Body of pancreas (tissue), 4 donors: Measurements from ENCODE around the gene LNPEP. TPM values are rescaled to one million over a fixed set of nuclear protein-coding genes. Genes with fewer than 3 reads are reported as not detected.

ENCODE experiments used
- ATAC-seq: fragments of 150-250 bp; one replicate; pipeline ENCODE4 v1.9.1; 2016
- DNase-seq, 4 donors: peaks; one replicate each; pipeline ENCODE4 v3.0.0-alpha.2; 2019
- H3K27ac ChIP-seq, 4 donors: fragments of 200-600 bp; sonication (generic); 1 replicate in 3 of 4; 2 replicates in 1 of 4; pipeline versions ENCODE4 v1.5.1 to v1.6.1; 2016 to 2019; ENCODE audit warnings: mild to moderate bottlenecking in 1 of 4, mixed read lengths in 1 of 4, moderate library complexity in 1 of 4
- H3K27me3 ChIP-seq, 2 donors: fragments of 200-600 bp; sonication (generic); one replicate each; pipeline ENCODE4 v1.6.0; 2016; ENCODE audit warnings: mild to moderate bottlenecking in 1 of 2
- H3K36me3 ChIP-seq, 2 donors: fragments of 200-600 bp; sonication (generic); replicated peaks in 1 of 2; 2 replicates each; pipeline ENCODE4 v1.5.1; 2016; ENCODE audit warnings: low read depth in 2 of 2; ENCODE audit not compliant: insufficient read depth in 1 of 2
- H3K4me1 ChIP-seq: fragments of 200-600 bp; sonication (generic); one replicate; pipeline ENCODE4 v1.6.0; 2016
- H3K4me3 ChIP-seq, 2 donors: fragments of 200-600 bp; sonication (generic); 1 replicate in 1 of 2; 2 replicates in 1 of 2; pipeline ENCODE4 v1.5.1; 2016 to 2019
- H3K9me3 ChIP-seq, 3 donors: fragments of 200-600 bp; sonication (generic); 1 replicate in 2 of 3; 2 replicates in 1 of 3; pipeline ENCODE4 v1.5.1; 2016
- CTCF ChIP-seq, 7 experiments: fragments of 450-650 bp in 4 of 7; fragments of 200-600 bp in 3 of 7; sonication (generic) in 3 of 7; IDR thresholded peaks; one replicate each; pipeline ENCODE4 v1.5.1; 2016 to 2019; ENCODE audit warnings: antibody characterized with exemption in 7 of 7
- POLR2A ChIP-seq, 3 donors: fragments of 450-650 bp; IDR thresholded peaks; one replicate each; pipeline ENCODE4 v1.6.1; 2016; ENCODE audit warnings: antibody characterized with exemption in 3 of 3, mild to moderate bottlenecking in 2 of 3
- WGBS, 2 donors: methylation state at CpG; one replicate each; pipeline ENCODE4 v1.1.5; 2017; 5-methylcytosine and 5-hydroxymethylcytosine counted together
- intact Hi-C: fragments of 100-400 bp; cut with DNase I; formaldehyde crosslinking; loops from one replicate; pipeline ENCODE4 v1.15.1; 2023
- total RNA-seq, 2 donors: library from RNA; depleted of rRNA; stranded (reverse); fragments of >200 nt; gene quantifications; one replicate each; pipeline ENCODE4 v1.1.0, GENCODE V29; 2016

The LNPEP gene
- total RNA-seq, 2 donors from 2014 or later = 16.8 to 22.1 TPM

DNA sequence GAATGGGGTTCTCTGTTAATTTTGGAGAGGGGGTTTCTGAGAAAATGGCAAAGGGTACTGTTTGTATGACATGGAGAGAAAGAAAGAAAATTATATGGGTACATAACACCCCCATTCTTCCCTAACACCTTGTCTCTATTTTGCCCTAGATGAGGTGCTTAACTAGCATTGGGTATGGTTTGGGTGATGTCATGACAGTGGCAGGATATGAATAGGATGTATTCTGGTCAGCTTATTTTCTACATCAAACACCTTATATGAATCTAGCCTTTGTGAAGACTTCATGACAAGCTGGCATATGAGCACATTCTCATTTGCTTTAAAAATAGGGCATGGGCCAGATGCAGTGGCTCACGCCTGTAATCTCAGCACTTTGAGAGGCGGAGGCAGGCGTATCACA is 58.6 kb downstream of the LNPEP start:
- H3K27me3 ChIP-seq = no peaks in the 10 kb centered on the region
- H3K9me3 ChIP-seq = no peaks in the 10 kb centered on the region
- peaks cover 0 to 4% of the 10 kb centered on the region in 2 donors for H3K36me3 ChIP-seq
- intact Hi-C loops = no loop called here
- ATAC-seq (no peak), DNase-seq (no peak)
- H3K4me1 ChIP-seq = no peaks in the 10 kb centered on the region
- H3K27ac ChIP-seq = no peak overlapping the region
- no peak overlapping the region for H3K4me3 ChIP-seq
- TF ChIP-seq CTCF (IDR thresholded peaks at IDR 0.05) (no peak), POLR2A (IDR thresholded peaks at IDR 0.05) (no peak)
- 93 to 94% methylated on average over 3 of the region's 3 CpGs for WGBS, 2 donors

DNA sequence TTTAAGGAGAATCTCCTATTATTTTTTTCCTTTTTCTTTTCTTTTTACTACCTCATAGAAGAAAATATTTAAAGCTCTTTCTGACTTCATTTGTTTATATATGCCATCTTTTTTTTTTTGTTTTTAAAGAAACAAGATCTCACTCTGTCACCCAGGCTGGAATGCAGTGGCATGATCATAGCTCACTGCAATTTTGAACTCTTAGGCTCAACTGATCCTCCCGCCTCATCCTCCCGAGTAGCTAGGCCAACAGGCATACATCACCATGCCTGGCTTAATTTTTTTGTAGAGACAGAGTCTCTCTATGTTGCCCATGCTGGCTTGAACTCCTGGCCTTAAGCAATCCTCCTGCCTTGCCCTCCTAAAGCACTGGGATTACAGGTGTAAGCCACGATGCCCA is 59.5 kb downstream of the LNPEP start:
- Histone ChIP-seq H3K27ac (no peak overlapping the region), H3K4me3 (no peak overlapping the region), H3K4me1 (no peaks in the 10 kb centered on the region), H3K27me3 (no peaks in the 10 kb centered on the region), H3K9me3 (no peaks in the 10 kb centered on the region), H3K36me3 (peaks cover 0 to 4% of the 10 kb centered on the region in 2 donors)
- ATAC-seq (no peak), DNase-seq (no peak)
- intact Hi-C loops = no loop called here
- WGBS, 2 donors = 82 to 89% methylated on average over 3 of the region's 3 CpGs
- TF ChIP-seq POLR2A (IDR thresholded peaks at IDR 0.05) (no peak), CTCF (IDR thresholded peaks at IDR 0.05) (no peak)

DNA sequence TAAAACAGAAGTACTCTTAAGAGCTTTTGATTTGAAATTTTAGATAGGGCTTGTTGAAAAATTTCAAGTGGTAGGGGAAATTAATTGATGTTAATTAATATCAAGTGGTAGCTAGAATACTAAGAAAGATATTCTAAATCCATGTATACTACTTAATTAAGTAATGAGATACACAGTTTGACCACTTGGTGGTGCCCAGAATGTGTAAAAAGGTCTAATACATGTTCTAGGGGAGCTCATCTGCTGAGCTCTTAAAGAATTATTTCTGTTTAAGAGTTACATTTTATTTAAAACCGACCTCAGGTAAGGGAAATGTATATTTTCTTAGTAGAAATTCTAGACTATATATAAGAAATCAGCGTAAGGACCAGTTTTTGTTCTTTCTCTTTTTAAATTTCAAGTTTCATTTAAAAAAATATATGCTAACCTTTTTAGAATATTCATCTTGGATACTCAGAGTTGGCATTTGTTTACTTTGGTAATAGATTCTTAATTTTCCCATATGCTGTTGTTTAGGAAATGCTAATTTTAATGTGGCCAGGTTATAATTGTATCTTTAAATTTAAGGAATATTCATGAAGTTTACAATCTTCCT is 61.5 kb downstream of the LNPEP start:
- ATAC-seq (no peak), DNase-seq (peak in 2 of 4 donors; percentile 13 to 20)
- H3K4me1 ChIP-seq = no peaks in the 10 kb centered on the region
- 58 to 61% methylated on average over 2 of the region's 2 CpGs for WGBS, 2 donors
- H3K9me3 ChIP-seq = no peaks in the 10 kb centered on the region
- peaks cover 0 to 2% of the 10 kb centered on the region in 2 donors for H3K36me3 ChIP-seq
- no peaks in the 10 kb centered on the region for H3K27me3 ChIP-seq
- H3K4me3 ChIP-seq = no peak overlapping the region
- intact Hi-C loops = no loop called here
- TF ChIP-seq POLR2A (IDR thresholded peaks at IDR 0.05) (no peak), CTCF (IDR thresholded peaks at IDR 0.05) (peak in 5 of 7 experiments; percentile 22 to 44 (median 33))
- H3K27ac ChIP-seq = no peak overlapping the region

- WGBS, 2 donors = 28 to 43% methylated on average over 1 of the region's 1 CpG
- no peaks in the 10 kb centered on the region for H3K27me3 ChIP-seq
- DNase-seq (no peak), ATAC-seq (no peak)
- H3K9me3 ChIP-seq = no peaks in the 10 kb centered on the region
- TF ChIP-seq CTCF (IDR thresholded peaks at IDR 0.05) (no peak), POLR2A (IDR thresholded peaks at IDR 0.05) (no peak)
- peaks cover 0 to 9% of the 10 kb centered on the region in 2 donors for H3K36me3 ChIP-seq
- intact Hi-C loops = no loop called here
- no peak overlapping the region for H3K27ac ChIP-seq
- no peak overlapping the region for H3K4me3 ChIP-seq
- no peaks in the 10 kb centered on the region for H3K4me1 ChIP-seq
Measured at GRCh38 chr5:96999856-97000255, 64.0 kb downstream of the LNPEP start.

- DNase-seq (no peak), ATAC-seq (no peak)
- Histone ChIP-seq H3K27me3 (no peaks in the 10 kb centered on the region), H3K9me3 (no peaks in the 10 kb centered on the region), H3K27ac (no peak overlapping the region), H3K4me3 (no peak overlapping the region), H3K36me3 (peaks cover 0 to 11% of the 10 kb centered on the region in 2 donors), H3K4me1 (no peaks in the 10 kb centered on the region)
- intact Hi-C loops = no loop called here
- 82 to 89% methylated on average over 3 of the region's 3 CpGs for WGBS, 2 donors
- TF ChIP-seq CTCF (IDR thresholded peaks at IDR 0.05) (no peak), POLR2A (IDR thresholded peaks at IDR 0.05) (no peak)
Measured at GRCh38 chr5:97000391-97000790, 64.5 kb downstream of the LNPEP start.
